H9 (cell line): ENCODE results near the gene TARBP1. TPM values are rescaled to one million over a fixed set of nuclear protein-coding genes. Genes with fewer than 3 reads are reported as not detected.

Experiments used
- DNase-seq: peaks from one replicate; pipeline ENCODE4 v3.0.0-alpha.2; 2017
- H2AFZ ChIP-seq: one replicate; pipeline ENCODE4 v1.6.1; 2013; ENCODE audit warnings: mild to moderate bottlenecking, low read length, control low read depth, moderate library complexity
- H2AK5ac ChIP-seq: 2 replicates; pipeline ENCODE4 v1.6.1; 2013; ENCODE audit warnings: low read length, control low read depth, mixed read lengths; ENCODE audit not compliant: insufficient read length
- H2BK120ac ChIP-seq: one replicate; pipeline ENCODE4 v1.6.1; 2013; ENCODE audit warnings: low read depth, mild to moderate bottlenecking, low read length, control low read depth, inconsistent platforms; ENCODE audit not compliant: poor library complexity, severe bottlenecking
- H2BK12ac ChIP-seq: 2 replicates; pipeline ENCODE4 v1.6.1; 2013; ENCODE audit warnings: low read length, control low read depth, mixed read lengths, low read depth; ENCODE audit not compliant: insufficient read length
- H2BK15ac ChIP-seq: 2 replicates; pipeline ENCODE4 v1.6.1; 2013; ENCODE audit warnings: low read depth, low read length, control low read depth
- H2BK20ac ChIP-seq: one replicate; pipeline ENCODE4 v1.6.1; 2013; ENCODE audit warnings: low read depth, mild to moderate bottlenecking, low read length, control low read depth, inconsistent platforms; ENCODE audit not compliant: poor library complexity, severe bottlenecking
- H2BK5ac ChIP-seq: 2 replicates; pipeline ENCODE4 v1.6.1; 2013; ENCODE audit warnings: low read length, control low read depth, mixed read lengths; ENCODE audit not compliant: insufficient read length
- H3K14ac ChIP-seq: 2 replicates; pipeline ENCODE4 v1.6.1; 2013; ENCODE audit warnings: low read length, control low read depth; ENCODE audit not compliant: insufficient read depth
- H3K18ac ChIP-seq: 2 replicates; pipeline ENCODE4 v1.6.1; 2013; ENCODE audit warnings: low read depth, mild to moderate bottlenecking, mixed read lengths, low read length, control low read depth; ENCODE audit not compliant: insufficient read length
- H3K23ac ChIP-seq: 2 replicates; pipeline ENCODE4 v1.6.1; 2013; ENCODE audit warnings: low read length, control low read depth, mixed read lengths, low read depth; ENCODE audit not compliant: insufficient read length
- H3K23me2 ChIP-seq: 2 replicates; pipeline ENCODE4 v1.6.1; 2013; ENCODE audit warnings: low read depth, mild to moderate bottlenecking, mixed read lengths, low read length, control low read depth; ENCODE audit not compliant: insufficient read length, poor library complexity, severe bottlenecking
- H3K27ac ChIP-seq: 2 replicates; pipeline ENCODE4 v1.5.1; 2013; ENCODE audit warnings: low read length, control low read depth, mixed read lengths, low read depth; ENCODE audit not compliant: insufficient read length
- H3K27me3 ChIP-seq: 2 replicates; pipeline ENCODE4 v1.6.1; 2013; ENCODE audit warnings: low read length, control low read depth, inconsistent platforms; ENCODE audit not compliant: insufficient read depth
- H3K4ac ChIP-seq: 2 replicates; pipeline ENCODE4 v1.6.1; 2013; ENCODE audit warnings: low read depth, mild to moderate bottlenecking, control low read depth, inconsistent platforms, low read length, moderate library complexity
- H3K4me1 ChIP-seq: 2 replicates; pipeline ENCODE4 v1.6.1; 2013; ENCODE audit warnings: low read length, control low read depth, inconsistent platforms; ENCODE audit not compliant: insufficient read depth
- H3K4me2 ChIP-seq: 2 replicates; pipeline ENCODE4 v1.6.1; 2013; ENCODE audit warnings: low read length, control low read depth, mixed read lengths; ENCODE audit not compliant: insufficient read length, insufficient read depth
- H3K56ac ChIP-seq: 2 replicates; pipeline ENCODE4 v1.6.1; 2013; ENCODE audit warnings: low read depth, mild to moderate bottlenecking, mixed read lengths, low read length, control low read depth; ENCODE audit not compliant: insufficient read length
- H3K79me1 ChIP-seq: 2 replicates; pipeline ENCODE4 v1.6.1; 2013; ENCODE audit warnings: low read depth, mild to moderate bottlenecking, moderate library complexity, low read length, control low read depth, inconsistent platforms; ENCODE audit not compliant: insufficient read depth, poor library complexity, severe bottlenecking
- H3K79me2 ChIP-seq: 2 replicates; pipeline ENCODE4 v1.6.1; 2013; ENCODE audit warnings: low read length, control low read depth, inconsistent platforms; ENCODE audit not compliant: insufficient read depth
- H3K9ac ChIP-seq: 2 replicates; pipeline ENCODE4 v1.6.1; 2013; ENCODE audit warnings: low read length, control low read depth, mixed read lengths; ENCODE audit not compliant: insufficient read length; ENCODE audit errors: extremely low read depth
- H3K9me3 ChIP-seq: one replicate; pipeline ENCODE4 v1.6.1; 2013; ENCODE audit warnings: low read depth, low read length, inconsistent platforms; ENCODE audit not compliant: control insufficient read depth
- H3T11ph ChIP-seq: one replicate; pipeline ENCODE4 v1.6.1; 2013; ENCODE audit warnings: mild to moderate bottlenecking, low read length, control low read depth, inconsistent platforms
- H4K20me1 ChIP-seq: one replicate; pipeline ENCODE4 v1.6.1; 2013; ENCODE audit not compliant: control insufficient read depth, insufficient read length, insufficient read depth
- H4K5ac ChIP-seq: 2 replicates; pipeline ENCODE4 v1.6.1; 2013; ENCODE audit warnings: low read depth, mild to moderate bottlenecking, mixed read lengths, low read length, control low read depth; ENCODE audit not compliant: insufficient read length
- H4K8ac ChIP-seq: replicated peaks from 2 replicates; pipeline ENCODE4 v1.6.1; 2013; ENCODE audit warnings: low read length, control low read depth, mixed read lengths, low read depth; ENCODE audit not compliant: insufficient read length
- H4K91ac ChIP-seq: 2 replicates; pipeline ENCODE4 v1.6.1; 2013; ENCODE audit warnings: low read depth, mild to moderate bottlenecking, moderate library complexity, mixed read lengths, low read length, control low read depth; ENCODE audit not compliant: insufficient read length
- H3K27ac Mint-ChIP-seq, 3 experiments: 2 replicates in 2 of 3; 3 replicates in 1 of 3; pipeline ENCODE4 v1.8.0; 2020 to 2021; ENCODE audit warnings: mixed read lengths in 3 of 3, mild to moderate bottlenecking in 1 of 3, moderate library complexity in 1 of 3
- H3K27me3 Mint-ChIP-seq: 2 replicates; pipeline ENCODE4 v1.8.0; 2021; ENCODE audit warnings: low read depth, mild to moderate bottlenecking, moderate library complexity, mixed read lengths
- H3K36me3 Mint-ChIP-seq, 3 experiments: 2 replicates in 2 of 3; 3 replicates in 1 of 3; pipeline ENCODE4 v1.8.0; 2020 to 2021; ENCODE audit warnings: low read depth in 3 of 3, mixed read lengths in 3 of 3; ENCODE audit not compliant: insufficient read depth in 1 of 3
- H3K4me1 Mint-ChIP-seq, 2 experiments: 2 replicates each; pipeline ENCODE4 v1.8.0; 2020; ENCODE audit warnings: mixed read lengths in 2 of 2
- H3K4me3 Mint-ChIP-seq, 2 experiments: 2 replicates in 1 of 2; 3 replicates in 1 of 2; pipeline ENCODE4 v1.8.0; 2020 to 2021; ENCODE audit warnings: mild to moderate bottlenecking in 2 of 2, mixed read lengths in 2 of 2, moderate library complexity in 1 of 2
- H3K9me3 Mint-ChIP-seq, 2 experiments: 2 replicates in 1 of 2; 3 replicates in 1 of 2; pipeline ENCODE4 v1.8.0; 2020; ENCODE audit warnings: mild to moderate bottlenecking in 2 of 2, mixed read lengths in 2 of 2, moderate library complexity in 1 of 2
- WGBS: extraction: QIAGEN DNeasy Blood & Tissue Kit; methylation state at CpG from one replicate; pipeline ENCODE4 v1.1.7; 2013; ENCODE audit warnings: missing lambda C conversion rate, low lambda C conversion rate, mixed read lengths; ENCODE audit not compliant: insufficient read length; ENCODE audit errors: extremely low coverage; 5-methylcytosine and 5-hydroxymethylcytosine counted together
- total RNA-seq: library from RNA; stranded (reverse); gene quantifications from 2 replicates; pipeline ENCODE4 v1.2.1, GENCODE V29; 2021
- TF ChIP-seq, protein P1 (sequence below): fragments of 200-600 bp; sonication (generic); conservative IDR thresholded peaks from 3 replicates; pipeline ENCODE4 v1.8.0; 2021; ENCODE audit warnings: antibody characterized with exemption, mild to moderate bottlenecking

The TARBP1 gene
- total RNA-seq, 1 experiment from 2014 or later: 20.2 TPM

DNA sequence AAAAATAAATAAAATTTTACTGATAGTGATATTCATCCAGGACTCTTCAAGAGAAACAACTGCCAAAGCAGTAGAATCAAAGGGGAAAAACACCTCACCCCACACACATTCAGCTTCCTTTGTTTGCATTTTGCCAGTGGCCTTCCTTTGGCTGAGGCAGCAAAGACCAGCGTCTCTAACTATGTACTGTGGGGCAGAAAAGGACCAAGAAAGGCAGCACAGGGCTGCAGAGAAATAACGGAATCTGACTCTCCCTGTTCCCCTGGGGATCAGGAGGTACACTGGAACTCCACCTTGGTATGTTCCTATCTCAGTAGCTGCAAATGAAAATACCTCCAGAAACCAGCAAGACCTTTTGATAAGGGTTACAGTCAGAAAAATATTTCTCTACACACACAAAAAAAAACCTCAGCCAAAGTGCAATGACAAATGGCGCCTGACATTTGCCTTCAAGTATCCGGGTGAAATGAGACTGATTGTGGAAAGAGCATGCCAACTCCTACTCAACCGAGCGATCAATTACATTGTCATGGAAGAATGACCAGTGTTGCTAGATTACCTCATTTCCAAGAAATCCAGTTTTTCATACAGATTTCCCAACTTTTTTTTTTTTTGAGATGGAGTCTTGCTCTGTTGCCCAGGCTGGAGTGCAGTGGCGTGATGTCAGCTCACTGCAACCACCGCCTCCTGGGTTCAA is 50.9 kb downstream of the TARBP1 start:
- Histone ChIP-seq H3T11ph (no peak overlapping the region), H2BK15ac (no peak overlapping the region), H3K9ac (no peak overlapping the region), H3K27me3 (no peaks in the 10 kb centered on the region), H3K9me3 (no peaks in the 10 kb centered on the region), H4K8ac (no peak overlapping the region), H3K79me1 (no peaks in the 10 kb centered on the region), H3K4me1 (no peaks in the 10 kb centered on the region), H4K20me1 (no peaks in the 10 kb centered on the region), H4K5ac (no peak overlapping the region), H2BK120ac (no peak overlapping the region), H3K4me2 (no peak overlapping the region), H4K91ac (no peak overlapping the region), H3K14ac (no peak overlapping the region), H3K79me2 (no peaks in the 10 kb centered on the region), H2AFZ (no peak overlapping the region), H3K4ac (no peak overlapping the region), H2BK12ac (no peak overlapping the region), H2BK20ac (no peak overlapping the region), H3K23ac (no peak overlapping the region), H3K23me2 (no peaks in the 10 kb centered on the region), H3K27ac (no peak overlapping the region), H2AK5ac (no peak overlapping the region), H3K56ac (no peak overlapping the region), H3K18ac (no peak overlapping the region), H2BK5ac (no peak overlapping the region)
- TF ChIP-seq, protein P1, sequence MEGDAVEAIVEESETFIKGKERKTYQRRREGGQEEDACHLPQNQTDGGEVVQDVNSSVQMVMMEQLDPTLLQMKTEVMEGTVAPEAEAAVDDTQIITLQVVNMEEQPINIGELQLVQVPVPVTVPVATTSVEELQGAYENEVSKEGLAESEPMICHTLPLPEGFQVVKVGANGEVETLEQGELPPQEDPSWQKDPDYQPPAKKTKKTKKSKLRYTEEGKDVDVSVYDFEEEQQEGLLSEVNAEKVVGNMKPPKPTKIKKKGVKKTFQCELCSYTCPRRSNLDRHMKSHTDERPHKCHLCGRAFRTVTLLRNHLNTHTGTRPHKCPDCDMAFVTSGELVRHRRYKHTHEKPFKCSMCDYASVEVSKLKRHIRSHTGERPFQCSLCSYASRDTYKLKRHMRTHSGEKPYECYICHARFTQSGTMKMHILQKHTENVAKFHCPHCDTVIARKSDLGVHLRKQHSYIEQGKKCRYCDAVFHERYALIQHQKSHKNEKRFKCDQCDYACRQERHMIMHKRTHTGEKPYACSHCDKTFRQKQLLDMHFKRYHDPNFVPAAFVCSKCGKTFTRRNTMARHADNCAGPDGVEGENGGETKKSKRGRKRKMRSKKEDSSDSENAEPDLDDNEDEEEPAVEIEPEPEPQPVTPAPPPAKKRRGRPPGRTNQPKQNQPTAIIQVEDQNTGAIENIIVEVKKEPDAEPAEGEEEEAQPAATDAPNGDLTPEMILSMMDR: no peak
- H3K27ac Mint-ChIP-seq: no peak overlapping the region
- no peaks in the 10 kb centered on the region for H3K27me3 Mint-ChIP-seq
- DNase-seq: no peak
- no CpG with 5 or more reads among the region's 8 CpGs for whole genome bisulfite sequencing
- H3K9me3 Mint-ChIP-seq: no peaks in the 10 kb centered on the region
- H3K36me3 Mint-ChIP-seq: peaks cover 17 to 59% (median 51%) of the 10 kb centered on the region in 3 experiments; a peak in 6 of 7 replicates
- no peak overlapping the region for H3K4me3 Mint-ChIP-seq
- H3K4me1 Mint-ChIP-seq: 0 out of 4 replicates have a peak, but pooled peaks cover 0 to 2% of the 10 kb centered on the region in 2 experiments
